Skeletal muscle tissue (tissue), 4 donors: ENCODE measurements around the gene PPP6R3. TPM values are rescaled to one million over a fixed set of nuclear protein-coding genes. Genes with fewer than 3 reads are reported as not detected.
A peak's percentile ranks its signal among the peaks of the same experiment; 100 is the strongest.
"Not testable (repeated sequence)": the region's sequence is repeated elsewhere in the genome, so short reads cannot be mapped to it uniquely, and the experiment has no call there.

Source experiments
- H3K27ac ChIP-seq: one replicate; pipeline ENCODE4 v1.7.0; 2013; ENCODE audit warnings: mild to moderate bottlenecking, low read depth, low read length, inconsistent platforms
- H3K27me3 ChIP-seq, 3 donors: one replicate each; pipeline ENCODE4 v1.7.0; 2013; ENCODE audit warnings: low read length in 3 of 3; ENCODE audit not compliant: control insufficient read depth in 3 of 3, insufficient read depth in 3 of 3
- H3K36me3 ChIP-seq, 3 donors: one replicate each; pipeline ENCODE4 v1.7.0; 2013; ENCODE audit warnings: low read length in 3 of 3; ENCODE audit not compliant: control insufficient read depth in 3 of 3, insufficient read depth in 3 of 3
- H3K4me1 ChIP-seq, 3 donors: one replicate each; pipeline ENCODE4 v1.7.0; 2013; ENCODE audit warnings: low read length in 3 of 3, mild to moderate bottlenecking in 3 of 3; ENCODE audit not compliant: control insufficient read depth in 3 of 3, insufficient read depth in 3 of 3
- H3K4me3 ChIP-seq, 3 donors: one replicate each; pipeline ENCODE4 v1.7.0; 2013; ENCODE audit warnings: low read length in 3 of 3
- H3K9ac ChIP-seq, 3 donors: one replicate each; pipeline ENCODE4 v1.7.0; 2013; ENCODE audit warnings: low read length in 3 of 3, mild to moderate bottlenecking in 3 of 3, moderate library complexity in 2 of 3, low read depth in 1 of 3
- H3K9me3 ChIP-seq, 3 donors: one replicate each; pipeline ENCODE4 v1.7.0; 2013; ENCODE audit warnings: low read length in 3 of 3; ENCODE audit not compliant: control insufficient read depth in 3 of 3
- total RNA-seq: library from RNA; depleted of rRNA; stranded (reverse); fragments of >200 nt; gene quantifications from one replicate; pipeline ENCODE4 v1.2.3, GENCODE V29; 2014
- donor health status: Osteomylitis.

PPP6R3 gene
- total RNA-seq, 1 donor from 2014 or later = 103 TPM

GRCh38 chr11:68455485-68455884 is 5.1 kb upstream of the PPP6R3 start:
- no peaks in the 10 kb centered on the region for H3K36me3 ChIP-seq
- H3K27me3 ChIP-seq = no peaks in the 10 kb centered on the region
- no peaks in the 10 kb centered on the region for H3K9me3 ChIP-seq
- no peak overlapping the region for H3K9ac ChIP-seq
- peaks cover 0 to 3% (median 0%) of the 10 kb centered on the region in 3 donors for H3K4me1 ChIP-seq
- no peak overlapping the region for H3K4me3 ChIP-seq
- H3K27ac ChIP-seq = no peak overlapping the region

GRCh38 chr11:68457216-68457897 is 3.2 kb upstream of the PPP6R3 start:
- Histone ChIP-seq H3K27ac (no peak overlapping the region), H3K9me3 (no peaks in the 10 kb centered on the region), H3K4me1 (peaks cover 3 to 12% (median 9%) of the 10 kb centered on the region in 3 donors), H3K36me3 (no peaks in the 10 kb centered on the region), H3K9ac (no peak overlapping the region), H3K4me3 (no peak overlapping the region), H3K27me3 (no peaks in the 10 kb centered on the region)

DNA sequence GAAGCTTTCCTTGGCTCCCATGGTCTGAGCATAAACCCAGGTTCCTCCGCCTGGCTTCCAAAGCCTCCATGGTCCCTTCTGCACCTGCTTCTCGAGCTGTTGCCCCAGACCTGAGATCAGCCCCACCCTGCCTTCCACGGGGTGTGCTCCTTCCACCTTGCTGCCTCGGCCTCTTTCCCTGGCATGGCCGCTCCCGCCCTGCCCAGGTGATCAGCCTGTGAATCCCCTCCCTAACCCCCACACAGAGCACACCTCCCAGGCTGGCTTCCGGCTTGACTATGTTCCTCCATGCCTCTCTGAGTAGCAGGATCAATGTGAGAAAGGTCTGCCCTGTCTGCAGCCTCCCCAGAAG is 2.7 kb upstream of the PPP6R3 start:
- no peak overlapping the region for H3K27ac ChIP-seq
- no peaks in the 10 kb centered on the region for H3K27me3 ChIP-seq
- H3K9me3 ChIP-seq = no peaks in the 10 kb centered on the region
- no peaks in the 10 kb centered on the region for H3K36me3 ChIP-seq
- no peak overlapping the region for H3K4me3 ChIP-seq
- H3K4me1 ChIP-seq = peaks cover 7 to 17% (median 14%) of the 10 kb centered on the region in 3 donors
- no peak overlapping the region for H3K9ac ChIP-seq

GRCh38 chr11:68458340-68458739 is 2.2 kb upstream of the PPP6R3 start:
- H3K4me3 ChIP-seq, H3K9ac ChIP-seq, H3K9me3 ChIP-seq, H3K27ac ChIP-seq, H3K27me3 ChIP-seq, H3K36me3 ChIP-seq: not testable (repeated sequence)
- H3K4me1 ChIP-seq = peaks cover 8 to 20% (median 17%) of the 10 kb centered on the region in 3 donors

- Histone ChIP-seq H3K4me1 (peaks cover 17 to 33% (median 29%) of the 10 kb centered on the region in 3 donors), H3K27me3 (no peaks in the 10 kb centered on the region), H3K9me3 (no peaks in the 10 kb centered on the region), H3K9ac (peak overlapping the region; percentile 85 to 92 (median 87)), H3K27ac (peak overlapping the region; percentile 92), H3K36me3 (no peaks in the 10 kb centered on the region), H3K4me3 (peak overlapping the region; percentile 74 to 81 (median 78))
These were observed 439 bp upstream of the PPP6R3 start for GRCh38 chr11:68459886-68460740.

DNA sequence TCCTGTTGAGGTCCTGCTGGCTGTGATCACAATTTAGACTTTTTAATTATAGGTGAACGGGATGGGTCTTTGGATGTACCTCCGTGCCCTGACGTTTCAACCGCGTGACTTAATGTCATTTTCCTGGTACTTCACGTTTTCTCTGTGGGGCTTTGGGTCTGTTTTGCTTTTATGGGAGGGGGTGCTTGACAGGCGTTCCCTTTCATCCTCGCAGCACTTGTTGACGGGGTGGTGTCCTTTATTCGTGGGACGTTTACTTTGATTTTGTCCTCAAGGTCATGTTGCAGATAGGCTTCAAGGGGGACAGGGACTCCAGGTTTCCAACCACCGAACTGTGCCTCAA is 994 bp downstream of the PPP6R3 start:
- H3K9me3 ChIP-seq = no peaks in the 10 kb centered on the region
- no peaks in the 10 kb centered on the region for H3K27me3 ChIP-seq
- no peaks in the 10 kb centered on the region for H3K36me3 ChIP-seq
- H3K27ac ChIP-seq = peak overlapping the region; percentile 92
- peaks cover 27 to 44% (median 40%) of the 10 kb centered on the region in 3 donors for H3K4me1 ChIP-seq
- H3K9ac ChIP-seq = peak overlapping the region; percentile 87 to 96 (median 90)
- H3K4me3 ChIP-seq = peak overlapping the region; percentile 74 to 91 (median 78)

GRCh38 chr11:68463714-68464113 is 3.2 kb downstream of the PPP6R3 start:
- Histone ChIP-seq H3K4me1 (peaks cover 38 to 57% (median 53%) of the 10 kb centered on the region in 3 donors), H3K9ac (peak overlapping the region; percentile 10 to 87 (median 47)), H3K27me3 (no peaks in the 10 kb centered on the region), H3K4me3 (peak overlapping the region in 1 of 3 donors; percentile 38), H3K9me3 (no peaks in the 10 kb centered on the region), H3K27ac (no peak overlapping the region), H3K36me3 (no peaks in the 10 kb centered on the region)

- H3K27ac ChIP-seq = no peak overlapping the region
- H3K9ac ChIP-seq = no peak overlapping the region
- no peaks in the 10 kb centered on the region for H3K9me3 ChIP-seq
- no peaks in the 10 kb centered on the region for H3K36me3 ChIP-seq
- no peak overlapping the region for H3K4me3 ChIP-seq
- H3K4me1 ChIP-seq = peaks cover 68 to 80% (median 76%) of the 10 kb centered on the region in 3 donors
- no peaks in the 10 kb centered on the region for H3K27me3 ChIP-seq
These were observed 6.8 kb downstream of the PPP6R3 start for GRCh38 chr11:68467201-68467834.

GRCh38 chr11:68468217-68468828 is 7.8 kb downstream of the PPP6R3 start:
- no peaks in the 10 kb centered on the region for H3K36me3 ChIP-seq
- H3K27me3 ChIP-seq = no peaks in the 10 kb centered on the region
- no peak overlapping the region for H3K4me3 ChIP-seq
- peaks cover 63 to 81% (median 67%) of the 10 kb centered on the region in 3 donors for H3K4me1 ChIP-seq
- no peak overlapping the region for H3K9ac ChIP-seq
- no peaks in the 10 kb centered on the region for H3K9me3 ChIP-seq
- H3K27ac ChIP-seq = no peak overlapping the region
